IPS-NIHi7 (cell line): ENCODE data around the gene IL16.
A peak's percentile ranks its signal among the peaks of the same experiment; 100 is the strongest.
"Not testable (repeated sequence)": the region's sequence is repeated elsewhere in the genome, so short reads cannot be mapped to it uniquely, and the experiment has no call there.

Experiments used
- DNase-seq: peaks from one replicate; pipeline ENCODE4 v3.0.0; 2012; ENCODE audit warnings: mixed read lengths; ENCODE audit errors: extremely low spot score

IL16 gene

DNA sequence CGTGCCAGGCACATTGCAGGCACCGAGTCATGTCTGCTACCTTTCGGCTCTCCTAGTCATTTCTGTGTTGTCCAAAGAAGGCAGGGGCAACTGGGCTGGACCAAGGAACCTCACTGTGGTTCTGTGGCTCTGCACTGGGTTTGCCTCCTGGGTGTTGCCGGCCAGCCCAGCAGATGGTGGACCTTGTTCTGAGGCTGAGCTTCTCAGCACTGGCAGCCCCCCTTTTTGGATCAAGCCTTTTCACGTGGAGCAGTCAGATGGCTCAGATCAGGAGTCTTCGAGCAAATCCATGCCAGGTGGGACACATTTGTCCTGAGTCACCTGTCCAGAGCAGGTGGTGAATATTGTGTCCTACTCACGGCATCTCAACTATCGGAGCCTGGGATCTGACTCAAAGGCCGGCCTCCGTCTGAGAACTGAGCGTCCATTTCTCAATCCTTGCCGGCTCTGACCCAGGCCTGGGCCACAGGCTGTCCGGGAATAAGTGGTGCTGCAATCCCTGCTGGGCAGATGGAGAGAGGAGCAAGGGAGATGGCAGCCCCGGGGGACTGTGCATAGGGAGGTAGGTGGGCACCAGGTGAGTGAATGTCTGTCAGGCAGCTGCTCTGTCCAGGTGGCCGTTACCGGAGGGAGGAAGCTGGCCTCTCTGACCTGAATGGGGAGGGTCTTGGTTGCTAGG, at the start of gene IL16:
TSS of gene IL16 (plus strand) at position 304 of the 679 bp plus-strand sequence. CDS start 28,521 bp downstream, outside the sequence.
- DNase-seq = no peak

DNA sequence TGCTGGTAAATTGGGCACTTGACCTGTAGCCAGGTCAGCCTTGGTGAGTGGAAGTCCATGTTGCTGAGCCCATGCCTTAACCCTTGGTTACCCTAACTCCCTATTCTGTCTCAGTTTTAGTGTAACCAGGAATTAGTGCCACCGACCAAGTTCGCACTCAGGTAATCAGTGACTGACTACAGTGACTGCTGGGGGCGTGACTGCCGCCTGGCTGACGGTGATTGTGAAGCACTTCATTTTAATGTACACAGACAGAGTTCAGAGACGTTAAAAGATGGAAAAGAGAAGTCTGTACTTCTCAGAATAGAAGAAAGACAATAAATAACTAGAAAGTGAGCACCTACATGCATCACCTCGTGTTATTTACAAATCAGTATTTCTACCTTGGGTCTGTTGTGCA, 45.3 kb upstream of the IL16 start:
- DNase-seq = no peak

DNA sequence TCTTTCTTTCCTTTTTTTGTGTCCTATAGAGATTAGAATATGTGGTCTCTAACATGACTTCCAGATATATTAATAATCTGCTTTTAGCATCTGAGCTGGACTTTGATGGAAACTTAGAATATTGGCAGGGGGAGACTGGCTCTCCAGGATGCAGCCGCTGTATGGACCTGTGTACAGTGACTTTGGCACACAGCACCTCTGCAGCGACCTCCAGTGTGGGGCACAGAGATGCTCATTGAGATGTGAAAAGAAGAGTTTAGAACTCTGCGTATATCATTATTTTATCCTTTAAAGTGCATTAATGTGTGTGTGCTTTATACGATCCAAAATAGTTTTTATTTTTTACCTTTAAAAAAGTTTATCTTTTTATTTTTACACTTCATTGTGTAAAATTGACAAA, 44.3 kb upstream of the IL16 start:
- no peak for DNase-seq

DNA sequence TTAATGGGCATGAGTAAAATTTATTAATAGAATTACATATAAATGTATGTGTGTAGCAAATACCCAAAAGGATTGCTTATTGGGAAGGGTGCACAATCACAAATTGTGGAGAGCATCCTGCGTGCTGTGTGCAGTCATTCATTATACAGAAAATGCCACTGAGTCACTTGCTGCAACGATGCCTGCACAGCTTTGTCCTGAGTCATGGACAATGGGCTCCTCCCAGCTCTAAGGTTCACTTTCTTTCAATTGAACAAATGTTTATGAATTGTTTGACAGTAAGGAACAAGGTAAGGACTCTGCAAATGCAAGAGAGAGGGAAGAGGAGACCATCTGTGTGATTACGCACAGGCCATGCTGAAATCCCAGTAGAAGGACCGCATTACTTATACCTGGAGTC, 43.9 kb upstream of the IL16 start:
- no peak for DNase-seq

DNA sequence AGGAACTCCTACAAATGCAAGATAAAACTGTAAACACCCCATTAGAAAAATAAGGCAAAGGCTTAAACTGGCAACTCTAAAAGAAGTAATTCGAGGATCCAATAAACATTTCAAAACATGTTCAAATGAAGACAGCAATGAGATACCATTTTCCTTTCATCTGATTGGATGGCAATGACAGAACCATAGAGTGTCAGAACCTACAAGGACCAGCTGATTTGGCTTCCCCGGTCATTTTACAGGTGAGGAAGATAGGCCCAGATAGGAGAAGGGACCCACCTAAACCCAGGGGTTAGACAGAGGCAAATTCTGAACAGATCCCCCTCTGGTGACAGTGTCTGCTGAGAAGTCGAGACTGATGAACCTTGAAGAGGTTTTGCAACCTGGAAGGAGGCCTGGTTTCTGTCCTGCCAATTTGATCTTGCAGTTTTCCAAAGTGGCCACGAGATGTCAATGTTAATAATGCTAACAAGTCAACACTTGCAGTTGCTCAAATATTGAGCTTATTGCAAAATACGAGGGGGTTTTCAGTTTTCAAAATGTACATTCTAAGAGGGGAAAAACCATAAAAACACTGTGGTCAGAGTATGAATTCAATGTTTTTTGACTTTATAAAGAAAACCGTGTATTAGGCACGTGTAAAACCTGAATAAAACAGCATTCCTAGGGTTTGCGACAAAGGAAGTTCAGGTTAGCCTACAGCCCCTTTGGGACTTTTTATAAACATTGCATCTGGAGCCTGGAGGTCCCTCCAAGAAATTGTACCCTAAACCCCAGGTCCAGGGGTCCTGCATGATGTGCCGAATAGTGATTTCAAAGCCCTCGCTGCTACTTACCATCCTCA, 41.1 kb upstream of the IL16 start:
- DNase-seq = peak; percentile 46

DNA sequence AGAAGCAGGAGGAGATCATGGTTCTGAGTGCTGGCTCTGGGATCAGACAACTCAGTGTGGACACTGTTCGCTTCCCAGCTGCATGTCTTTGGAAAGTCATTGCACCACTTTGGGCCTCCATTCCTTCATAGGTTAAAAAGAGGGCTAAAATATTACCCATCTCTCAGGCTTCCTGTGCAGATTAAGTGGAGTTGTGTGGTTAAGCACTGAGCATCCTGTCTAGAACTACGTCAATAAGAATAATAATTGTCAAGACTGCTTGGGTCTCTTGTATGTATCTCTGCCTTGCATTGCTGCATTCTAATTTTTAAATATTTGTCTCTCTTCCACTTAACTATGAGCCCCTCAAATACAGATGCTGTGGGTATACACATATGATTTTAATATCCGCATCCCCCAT, 40.4 kb upstream of the IL16 start:
- DNase-seq = no peak

DNA sequence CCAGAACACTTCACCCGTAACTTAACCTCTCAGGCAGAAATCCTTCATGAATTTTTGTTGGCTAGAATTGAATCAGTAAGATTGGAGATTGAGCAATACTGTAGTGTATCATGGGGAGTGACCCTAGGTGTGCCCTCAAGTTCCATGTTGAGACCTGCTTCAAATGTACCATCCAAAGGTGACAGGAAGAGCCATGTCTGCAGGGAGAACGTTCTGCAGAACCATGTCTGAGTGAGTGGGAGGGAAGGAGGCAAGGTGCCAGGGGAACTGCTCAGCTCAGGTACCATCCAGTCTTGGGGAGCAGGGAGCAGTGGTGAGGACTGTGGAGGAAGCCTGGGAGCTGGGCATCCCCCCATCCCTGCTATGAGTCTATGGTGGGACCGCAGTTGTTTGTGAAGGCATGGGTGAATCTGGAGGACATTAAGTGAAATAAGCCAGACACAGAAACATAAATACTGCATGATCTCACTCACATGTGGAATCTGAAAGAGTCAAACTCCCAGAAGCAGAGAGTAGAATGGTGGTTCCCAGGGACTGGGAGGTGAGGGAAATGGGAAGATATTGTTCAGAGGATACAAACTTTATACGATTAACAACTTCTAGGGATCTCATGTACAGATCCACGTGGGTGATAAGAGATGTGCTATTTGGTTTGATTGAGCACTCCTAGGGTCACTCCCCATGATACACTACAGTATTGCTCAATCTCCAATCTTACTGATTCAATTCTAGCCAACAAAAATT, 39.3 kb upstream of the IL16 start:
- no peak for DNase-seq

DNA sequence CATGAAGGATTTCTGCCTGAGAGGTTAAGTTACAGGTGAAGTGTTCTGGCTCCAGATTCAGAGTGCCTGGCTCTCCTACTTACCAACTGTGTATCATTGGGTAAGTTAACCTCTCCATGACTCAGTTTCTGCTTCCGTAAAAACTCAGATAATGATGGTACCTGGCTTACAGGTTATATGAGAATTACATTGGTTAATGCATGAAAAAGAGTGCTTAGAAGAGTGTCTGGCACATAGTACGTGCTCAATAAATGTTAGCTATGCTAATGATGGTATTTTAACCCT, 38.8 kb upstream of the IL16 start:
- no peak for DNase-seq

DNA sequence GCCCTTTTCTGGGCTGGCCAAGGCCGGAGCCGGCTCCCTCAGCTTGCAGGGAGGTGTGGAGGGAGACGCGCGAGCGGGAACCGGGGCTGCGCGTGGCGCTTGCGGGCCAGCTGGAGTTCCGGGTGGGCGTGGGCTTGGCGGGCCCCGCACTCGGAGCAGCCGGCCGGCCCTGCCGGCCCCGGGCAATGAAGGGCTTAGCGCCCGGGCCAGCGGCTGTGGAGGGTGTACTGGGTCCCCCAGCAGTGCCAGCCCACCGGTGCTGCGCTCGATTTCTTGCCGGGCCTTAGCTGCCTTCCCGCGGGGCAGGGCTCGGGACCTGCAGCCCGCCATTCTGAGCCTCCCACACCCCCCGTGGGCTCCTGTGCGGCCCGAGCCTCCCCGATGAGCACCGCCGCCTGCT, 38.1 kb upstream of the IL16 start:
- not testable (repeated sequence) for DNase-seq

DNA sequence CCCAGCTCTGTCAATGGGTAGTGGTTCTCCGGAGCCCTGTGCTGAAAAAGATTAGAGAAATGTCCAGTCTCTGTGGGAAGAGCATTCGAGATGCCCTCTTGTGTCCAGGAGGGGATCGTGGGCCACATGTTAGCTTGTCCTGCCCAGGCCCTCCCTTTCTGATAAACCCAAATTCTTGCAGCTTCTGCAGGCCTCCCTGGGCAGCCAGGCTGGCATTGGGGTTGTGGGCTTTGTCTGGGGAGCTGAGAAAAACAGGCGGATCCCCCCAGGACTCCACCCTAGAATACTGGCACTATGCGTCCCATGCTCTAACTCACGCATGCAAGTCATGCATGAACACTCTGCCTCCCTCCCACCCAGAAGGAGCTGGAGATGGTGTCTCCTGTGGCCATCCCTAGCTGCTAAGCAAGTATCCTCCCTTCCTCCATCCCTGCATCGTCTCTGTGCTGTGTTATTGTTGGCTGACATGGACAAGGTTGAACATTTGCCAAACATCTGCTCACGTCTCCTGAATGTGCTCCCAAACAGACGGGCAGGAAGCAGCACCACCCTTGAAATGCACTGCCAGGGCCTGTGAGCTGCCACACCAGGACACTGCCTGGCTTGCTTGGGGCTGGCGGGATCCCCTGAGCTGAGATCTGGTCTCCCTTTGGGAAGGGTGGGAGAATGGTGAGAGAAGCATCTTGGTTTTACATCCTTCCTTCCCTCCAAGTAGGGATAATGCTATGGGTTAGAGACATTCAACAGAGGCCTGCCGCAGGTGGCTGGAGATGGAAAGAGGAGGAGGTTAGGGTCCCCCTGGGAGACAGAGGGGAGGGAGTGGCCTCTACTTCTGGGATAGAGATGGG, 36.1 kb upstream of the IL16 start:
- no peak for DNase-seq

DNA sequence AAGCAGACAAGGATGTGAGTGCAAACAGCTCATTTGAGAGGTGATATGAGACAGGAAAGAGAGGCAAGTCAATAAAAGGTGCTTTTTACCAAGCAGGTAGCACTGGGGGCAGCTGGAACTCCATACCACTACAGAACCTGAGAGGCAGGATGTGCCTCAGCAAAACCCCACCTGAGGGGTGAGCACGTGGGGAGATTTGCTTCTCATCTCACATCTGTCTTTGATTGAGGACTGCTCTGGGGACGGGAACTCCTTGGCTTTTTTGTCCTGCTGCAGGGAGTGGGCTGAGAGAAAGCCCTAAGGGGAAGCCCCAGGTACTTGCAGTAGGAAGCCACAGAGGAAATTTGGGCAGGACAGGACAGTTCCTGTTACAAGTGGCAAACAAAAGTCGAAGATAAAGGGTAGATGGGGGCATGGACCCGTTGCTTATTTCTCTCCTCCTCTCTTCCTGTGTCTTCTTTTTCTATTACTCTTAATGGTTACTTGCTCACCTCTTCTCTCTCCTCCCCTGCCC, 35.5 kb upstream of the IL16 start:
- no peak for DNase-seq

DNA sequence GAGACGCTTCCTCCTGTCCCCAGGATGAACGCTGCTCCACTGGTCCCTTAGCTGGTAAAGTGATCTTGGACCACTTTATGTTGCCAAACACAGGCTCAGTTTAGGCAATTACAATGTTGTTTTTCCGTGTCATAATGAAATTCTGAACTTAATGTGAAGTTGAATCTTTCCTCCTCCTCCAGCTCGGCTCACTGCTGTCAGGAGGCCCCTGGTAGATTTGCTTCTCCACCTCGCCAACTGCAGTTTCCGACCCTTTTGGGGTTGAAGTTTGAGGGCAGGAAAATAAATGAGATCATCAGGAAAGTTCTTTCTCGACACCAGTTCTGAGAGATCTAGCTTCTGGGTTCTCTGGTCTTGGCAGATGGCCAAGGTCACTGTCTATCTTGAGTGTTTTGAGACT, 34.8 kb upstream of the IL16 start:
- DNase-seq = no peak

DNA sequence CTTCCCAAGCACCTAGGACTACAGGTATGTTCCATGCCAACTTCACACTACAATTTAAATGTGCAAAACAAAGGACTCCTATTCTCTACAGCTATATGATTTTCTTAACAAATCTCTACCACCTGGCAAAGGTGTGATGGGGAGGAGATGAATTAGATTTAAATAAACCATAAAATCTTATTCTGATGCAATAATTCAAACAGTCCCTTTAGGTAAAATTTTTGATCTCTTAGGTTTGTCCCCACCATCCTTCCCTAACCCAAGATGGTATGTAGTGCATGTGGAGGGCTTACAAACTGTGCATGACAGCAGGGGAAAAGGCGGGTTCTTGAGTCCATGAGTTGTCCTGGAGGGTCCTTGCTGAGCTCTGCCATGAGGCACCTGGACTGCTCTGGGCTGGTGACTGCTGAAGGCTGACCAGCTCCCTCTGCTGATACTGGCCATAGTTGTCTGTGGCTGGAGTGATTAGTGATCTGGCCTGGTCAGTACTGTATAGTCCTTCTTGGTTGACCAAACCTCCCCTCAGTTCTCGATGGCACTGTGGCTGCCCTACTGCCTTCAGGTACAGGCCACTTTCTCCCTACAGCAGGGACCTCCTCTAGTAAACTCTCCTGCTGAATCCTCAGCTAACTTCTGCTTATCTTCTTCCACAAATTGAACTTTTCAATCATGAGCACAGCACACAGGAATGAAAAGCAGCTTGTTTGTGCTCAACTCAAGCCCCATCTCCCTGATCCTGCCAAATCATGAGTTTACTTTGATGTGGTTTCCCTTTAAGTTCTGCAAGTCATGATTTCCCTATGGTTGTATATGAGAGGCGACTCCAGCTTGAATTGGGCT, 32.5 kb upstream of the IL16 start:
- peak; percentile 30 for DNase-seq

DNA sequence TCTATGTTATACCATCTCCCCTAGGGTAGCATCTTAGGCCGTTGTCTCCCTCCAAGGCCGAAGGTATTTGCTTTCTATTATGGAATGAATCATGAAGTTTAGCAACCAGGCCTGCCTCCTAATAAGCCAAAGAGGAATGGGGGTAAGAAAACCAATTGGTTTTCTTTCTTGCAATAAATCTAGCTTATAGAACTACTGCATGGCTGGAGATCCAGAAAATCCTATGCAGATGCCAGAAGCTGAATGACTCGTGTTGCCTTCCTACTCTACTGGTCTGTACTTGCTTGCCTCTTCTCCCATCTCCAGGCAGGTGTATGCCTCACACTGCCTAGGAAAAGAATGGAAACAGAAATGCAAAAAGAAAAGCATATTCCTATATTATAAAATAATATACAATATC, 31.1 kb upstream of the IL16 start:
- no peak for DNase-seq

DNA sequence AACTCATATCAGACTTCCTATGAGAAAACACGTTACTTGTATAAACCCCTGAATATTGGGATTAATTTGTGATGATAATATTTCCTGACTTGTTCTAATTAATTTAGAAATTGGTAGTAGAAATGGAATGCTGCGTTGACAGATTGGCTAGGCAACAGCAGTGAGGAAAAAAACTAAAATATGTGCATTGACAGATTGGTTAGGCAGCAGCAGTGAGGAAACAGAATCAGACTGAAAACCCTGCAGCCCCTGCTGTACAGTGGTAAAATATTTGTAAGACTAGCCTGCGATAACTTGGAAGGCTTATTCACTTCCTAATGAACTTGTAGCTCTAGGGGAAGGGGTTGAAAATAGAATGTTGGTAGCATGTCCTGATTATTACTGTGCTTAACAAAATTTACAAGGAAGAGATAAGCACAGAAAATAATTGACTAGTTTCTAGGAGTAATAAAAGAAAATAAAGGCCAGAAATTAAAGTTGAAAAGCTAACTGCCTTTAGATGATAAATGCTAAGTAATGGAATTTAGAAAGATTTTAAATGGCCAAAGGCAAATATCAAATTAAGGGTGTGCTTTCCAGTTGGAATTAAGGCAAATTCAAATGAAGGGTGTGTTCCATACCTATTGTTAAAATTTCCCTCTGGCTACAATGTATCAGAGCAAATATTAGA, 29.9 kb upstream of the IL16 start:
- no peak for DNase-seq

DNA sequence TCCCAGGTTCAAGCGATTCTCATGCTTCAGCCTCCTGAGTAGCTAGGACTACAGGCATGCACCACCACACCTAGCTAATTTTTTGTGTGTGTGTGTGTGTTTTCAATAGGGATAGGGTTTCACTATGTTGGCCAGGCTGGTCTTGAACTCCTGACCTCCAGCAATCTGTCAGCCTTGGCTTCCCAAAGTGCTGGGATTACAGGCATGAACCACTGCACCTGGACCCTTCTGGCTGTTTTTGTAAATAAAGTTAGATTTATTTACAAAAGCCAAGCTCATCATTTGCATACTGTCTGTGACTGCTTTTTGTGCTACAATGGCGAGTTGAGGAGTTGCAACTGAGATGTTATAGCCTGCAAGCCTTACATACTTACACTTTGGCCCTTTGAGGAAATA, 28.6 kb upstream of the IL16 start:
- no peak for DNase-seq

DNA sequence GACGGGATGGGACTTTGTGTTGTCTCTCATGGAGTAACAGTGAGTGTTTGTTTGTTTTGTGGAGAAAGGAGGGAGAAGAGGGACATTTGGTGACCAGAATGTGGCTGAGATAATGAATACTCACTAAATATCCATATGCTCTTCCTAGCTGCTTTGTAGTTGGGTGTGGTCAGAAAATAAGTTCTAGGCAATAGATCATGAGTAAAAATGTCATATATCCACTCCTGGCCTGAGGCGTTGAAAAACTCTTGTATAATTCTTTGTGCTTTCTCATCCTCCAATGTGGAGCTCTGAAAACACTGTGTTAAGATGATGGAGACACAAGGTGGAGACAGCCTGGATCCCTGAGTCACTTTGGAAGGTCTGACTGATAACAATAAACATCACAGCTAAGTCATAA, 28.0 kb upstream of the IL16 start:
- no peak for DNase-seq

DNA sequence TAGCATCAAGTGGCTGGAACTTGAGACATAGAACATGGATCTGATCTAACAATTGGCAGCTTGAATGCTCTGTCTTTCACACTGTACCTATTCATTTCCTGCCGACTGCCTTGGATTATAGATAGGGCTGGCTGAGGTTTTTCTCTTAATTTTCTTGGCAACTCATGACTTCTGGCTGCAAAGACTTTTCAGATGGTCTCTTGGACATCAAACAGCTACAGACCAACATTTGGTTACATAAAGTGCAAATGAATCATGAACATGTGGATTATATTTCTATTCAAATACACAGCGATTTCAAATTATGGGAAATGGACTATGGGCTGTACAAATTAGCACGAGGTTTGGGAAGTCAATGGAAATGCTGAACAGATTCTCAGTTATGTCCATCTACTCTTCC, 26.2 kb upstream of the IL16 start:
- no peak for DNase-seq

DNA sequence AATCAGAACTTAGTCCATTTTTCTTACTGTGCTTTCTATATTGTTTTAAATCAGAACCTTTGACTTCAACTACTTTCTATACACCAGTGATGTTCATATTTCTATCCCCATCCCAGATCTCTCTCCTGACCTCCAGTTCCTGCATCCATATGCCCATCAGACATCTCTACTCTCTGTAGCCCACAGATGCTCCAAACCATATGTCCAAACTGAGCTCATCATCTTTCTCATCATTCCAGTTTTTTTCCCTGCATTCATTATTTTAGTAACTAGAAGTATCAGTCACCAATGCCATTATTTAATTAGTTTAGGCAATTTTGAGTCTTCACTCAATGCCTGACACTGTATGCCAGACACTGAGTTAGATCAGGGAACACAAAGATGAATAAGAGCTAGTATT, 25.4 kb upstream of the IL16 start:
- no peak for DNase-seq

DNA sequence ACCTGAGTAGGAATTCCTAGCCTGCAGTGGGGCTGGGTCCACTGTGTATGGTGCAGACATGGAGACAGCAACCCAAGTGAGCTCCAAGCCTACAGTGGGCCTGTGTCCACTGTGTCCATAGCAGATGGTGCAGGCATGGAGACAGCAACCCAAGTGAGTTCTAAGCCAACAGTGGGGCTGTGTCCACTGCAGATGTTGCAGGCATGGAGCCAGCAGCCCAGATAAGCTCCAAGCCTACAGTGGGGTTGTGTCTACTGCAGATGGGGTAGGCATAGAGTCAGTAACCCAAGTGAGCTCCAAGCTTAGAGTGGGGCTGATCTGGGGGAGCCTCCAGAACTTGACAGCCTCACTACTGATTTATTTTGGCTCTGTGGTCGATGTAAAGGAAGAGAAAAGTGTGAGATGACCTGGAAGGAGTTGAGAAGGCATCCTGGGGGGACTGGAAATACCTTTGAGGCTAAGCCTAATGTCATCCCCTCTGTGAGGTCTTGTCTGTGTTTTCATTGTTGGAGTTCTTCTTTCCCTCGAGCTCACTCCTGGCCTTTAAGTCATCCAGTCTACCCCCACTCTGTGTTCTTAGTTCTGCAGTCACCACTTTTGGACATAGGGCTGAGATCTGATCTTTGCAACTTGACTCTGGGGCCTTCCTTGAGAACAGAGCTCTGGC, 22.4 kb upstream of the IL16 start:
- no peak for DNase-seq
